Panc1 (cell line): Measurements from ENCODE around the gene ACSL6. TPM values are rescaled to one million over a fixed set of nuclear protein-coding genes. Genes with fewer than 3 reads are reported as not detected.

Source experiments
- ATAC-seq: fragments of 200-7000 bp; cut with Tn5 transposase; 2 replicates; pipeline ENCODE4 v1.9.1; 2020; ENCODE audit warnings: mild to moderate bottlenecking, moderate library complexity
- BruUV-seq: library from RNA; stranded (reverse); fragments of 400-500 nt; replicated peaks from 2 replicates; lab custom pipeline; 2021; lab: Mats Ljungman, UMichigan
- CTCF ChIA-PET: fragments of 300-600 bp; sonication (Branson Sonifier 250); formaldehyde crosslinking; loops from one replicate; lab custom pipeline; 2022; ENCODE audit warnings: antibody characterized with exemption; lab: Charles Lee
- POLR2A ChIA-PET: fragments of 300-600 bp; sonication (Branson Sonifier 250); formaldehyde crosslinking; loops from one replicate; lab custom pipeline; 2022; ENCODE audit warnings: antibody characterized with exemption; lab: Charles Lee
- DNase-seq: peaks from one replicate; pipeline ENCODE4 v3.0.0-alpha.2; 2010; ENCODE audit warnings: low read depth, low spot score
- H3K27ac ChIP-seq: 2 replicates; pipeline ENCODE4 v1.5.1; 2011; ENCODE audit warnings: mild to moderate bottlenecking, low read length, inconsistent platforms
- H3K27me3 ChIP-seq: fragments of 200-500 bp; sonication (Bioruptor generic); 2 replicates; pipeline ENCODE4 v1.6.0; 2014; ENCODE audit warnings: low read length, inconsistent platforms; ENCODE audit not compliant: control insufficient read depth, insufficient read depth
- H3K36me3 ChIP-seq: fragments of 200-500 bp; sonication (Bioruptor generic); 2 replicates; pipeline ENCODE4 v1.5.1; 2014; ENCODE audit warnings: inconsistent platforms, mild to moderate bottlenecking, low read length, moderate library complexity; ENCODE audit not compliant: control insufficient read depth, insufficient read depth
- H3K4me1 ChIP-seq: 2 replicates; pipeline ENCODE4 v1.5.1; 2011; ENCODE audit warnings: inconsistent platforms, mild to moderate bottlenecking, low read length, moderate library complexity; ENCODE audit not compliant: control insufficient read depth, insufficient read depth
- H3K4me3 ChIP-seq, 2 experiments: 2 replicates each; pipeline ENCODE4 v1.5.1; 2011 to 2012; ENCODE audit warnings: low read depth in 2 of 2, low read length in 2 of 2, mild to moderate bottlenecking in 2 of 2, inconsistent platforms in 1 of 2, moderate library complexity in 1 of 2
- H3K9me3 ChIP-seq: fragments of 200-500 bp; sonication (Bioruptor generic); 2 replicates; pipeline ENCODE4 v1.5.1; 2014; ENCODE audit warnings: low read depth, mild to moderate bottlenecking, inconsistent platforms, low read length, moderate library complexity; ENCODE audit not compliant: control insufficient read depth, insufficient read depth
- CTCF ChIP-seq: fragments of 450-650 bp; IDR thresholded peaks from 2 replicates; pipeline ENCODE4 v1.5.1; 2017; ENCODE audit warnings: mild to moderate bottlenecking
- POLR2AphosphoS5 ChIP-seq: IDR thresholded peaks from 2 replicates; pipeline ENCODE4 v1.6.1; 2012; ENCODE audit warnings: mild to moderate bottlenecking, low read depth, low read length, moderate library complexity
- REST ChIP-seq, 2 experiments: IDR thresholded peaks; 2 replicates each; pipeline ENCODE4 v1.6.1; 2011 to 2012; ENCODE audit warnings: low read depth in 2 of 2, control low read depth in 1 of 2, low read length in 1 of 2, mild to moderate bottlenecking in 1 of 2, moderate library complexity in 1 of 2; ENCODE audit not compliant: insufficient read depth in 1 of 2
- SIN3A ChIP-seq: IDR thresholded peaks from 2 replicates; pipeline ENCODE4 v1.6.1; 2012; ENCODE audit warnings: low read depth, mild to moderate bottlenecking, low read length, moderate library complexity, borderline replicate concordance; ENCODE audit not compliant: insufficient read depth
- TCF7L2 ChIP-seq: IDR thresholded peaks from 2 replicates; pipeline ENCODE4 v1.6.1; 2011; ENCODE audit warnings: mild to moderate bottlenecking, low read depth, low read length, inconsistent platforms
- in situ Hi-C: cut with HindIII; loops from 2 replicates; pipeline ENCODE4 v1.10.0; 2016; ENCODE audit warnings: low sequenced_read_pairs, low pct_unique_long_range_greater_than_20kb
- intact Hi-C: fragments of 100-400 bp; cut with micrococcal nuclease; formaldehyde crosslinking; loops from one replicate; pipeline ENCODE4 v1.10.0; 2022; ENCODE audit not compliant: unreplicated experiment
- total RNA-seq: library from RNA; stranded (reverse); gene quantifications from one replicate; pipeline ENCODE4 v1.2.1, GENCODE V29; 2021; ENCODE audit not compliant: unreplicated experiment

The ACSL6 gene
- total RNA-seq, 1 experiment from 2014 or later = 0.18 TPM

- no peak for ATAC-seq
- POLR2A ChIA-PET = no interaction called here
- in situ Hi-C loops = no loop called here
- no peaks in the 10 kb centered on the region for H3K27me3 ChIP-seq
- TF ChIP-seq REST (IDR thresholded peaks at IDR 0.05; ENCODE audit: insufficient read depth in 1 of 2, low read depth in 2 of 2, low read length in 1 of 2) (no peak), POLR2AphosphoS5 (no peak), TCF7L2 (no peak), SIN3A (no peak), CTCF (no peak)
- no peak overlapping the region for H3K27ac ChIP-seq
- CTCF ChIA-PET = no interaction called here
- no peaks in the 10 kb centered on the region for H3K36me3 ChIP-seq
- intact Hi-C loops = no loop called here
- DNase-seq = no peak
- H3K4me1 ChIP-seq = no peaks in the 10 kb centered on the region
- BruUV-seq = no TSS peak
- H3K9me3 ChIP-seq = no peaks in the 10 kb centered on the region
- H3K4me3 ChIP-seq = no peak overlapping the region
Measured at GRCh38 chr5:131999041-131999440, 12.4 kb downstream of the ACSL6 start.

GRCh38 chr5:131998431-131999040, 12.9 kb downstream of the ACSL6 start:
- DNase-seq = no peak
- POLR2A ChIA-PET = no interaction called here

GRCh38 chr5:131997727-131998117, 13.7 kb downstream of the ACSL6 start:
- Histone ChIP-seq H3K4me1 (no peaks in the 10 kb centered on the region), H3K9me3 (no peaks in the 10 kb centered on the region), H3K36me3 (no peaks in the 10 kb centered on the region), H3K27ac (no peak overlapping the region), H3K27me3 (no peaks in the 10 kb centered on the region), H3K4me3 (no peak overlapping the region)
- ChIA-PET POLR2A (no interaction called here), CTCF (no interaction called here)
- no peak for TF ChIP-seq POLR2AphosphoS5
- no peak for TF ChIP-seq SIN3A
- TF ChIP-seq TCF7L2 = no peak
- in situ Hi-C loops = no loop called here
- ATAC-seq = no peak
- no TSS peak for BruUV-seq
- intact Hi-C loops = no loop called here
- no peak for DNase-seq

More at GRCh38 chr5:131998431-131999040, 12.9 kb downstream of the ACSL6 start:
- CTCF ChIA-PET = no interaction called here
- Histone ChIP-seq H3K27ac (no peak overlapping the region), H3K9me3 (no peaks in the 10 kb centered on the region), H3K27me3 (no peaks in the 10 kb centered on the region), H3K4me3 (no peak overlapping the region), H3K4me1 (no peaks in the 10 kb centered on the region), H3K36me3 (no peaks in the 10 kb centered on the region)
- no peak for ATAC-seq
- no peak for TF ChIP-seq SIN3A
- in situ Hi-C loops (no loop called here), intact Hi-C loops (no loop called here)
- no TSS peak for BruUV-seq
